Astrocyte (in vitro differentiated cells and primary cell): ENCODE results near the gene CAMK1D.

Experiments
- CTCF ChIP-seq: IDR thresholded peaks from 2 replicates; pipeline ENCODE4 v1.5.1; 2011; ENCODE audit warnings: low read depth, mild to moderate bottlenecking, inconsistent platforms, low read length, moderate library complexity; ENCODE audit not compliant: insufficient read depth
- EZH2 ChIP-seq: IDR thresholded peaks from 2 replicates; pipeline ENCODE4 v1.6.1; 2012; ENCODE audit warnings: mild to moderate bottlenecking, low read length, inconsistent platforms; ENCODE audit not compliant: insufficient read depth

GRCh38 chr10:12499076-12499986 lies 150.0 kb downstream of the CAMK1D start:
- TF ChIP-seq CTCF (no peak), EZH2 (no peak)
